Body of pancreas (tissue), 4 donors: Measurements from ENCODE around the gene SYT8. TPM values are rescaled to one million over a fixed set of nuclear protein-coding genes. Genes with fewer than 3 reads are reported as not detected.

Source experiments
- ATAC-seq: fragments of 150-250 bp; one replicate; pipeline ENCODE4 v1.9.1; 2016
- DNase-seq, 4 donors: peaks; one replicate each; pipeline ENCODE4 v3.0.0-alpha.2; 2019
- H3K27ac ChIP-seq, 4 donors: fragments of 200-600 bp; sonication (generic); 1 replicate in 3 of 4; 2 replicates in 1 of 4; pipeline versions ENCODE4 v1.5.1 to v1.6.1; 2016 to 2019; ENCODE audit warnings: mild to moderate bottlenecking in 1 of 4, mixed read lengths in 1 of 4, moderate library complexity in 1 of 4
- H3K27me3 ChIP-seq, 2 donors: fragments of 200-600 bp; sonication (generic); one replicate each; pipeline ENCODE4 v1.6.0; 2016; ENCODE audit warnings: mild to moderate bottlenecking in 1 of 2
- H3K36me3 ChIP-seq, 2 donors: fragments of 200-600 bp; sonication (generic); replicated peaks in 1 of 2; 2 replicates each; pipeline ENCODE4 v1.5.1; 2016; ENCODE audit warnings: low read depth in 2 of 2; ENCODE audit not compliant: insufficient read depth in 1 of 2
- H3K4me1 ChIP-seq: fragments of 200-600 bp; sonication (generic); one replicate; pipeline ENCODE4 v1.6.0; 2016
- H3K4me3 ChIP-seq, 2 donors: fragments of 200-600 bp; sonication (generic); 1 replicate in 1 of 2; 2 replicates in 1 of 2; pipeline ENCODE4 v1.5.1; 2016 to 2019
- H3K9me3 ChIP-seq, 3 donors: fragments of 200-600 bp; sonication (generic); 1 replicate in 2 of 3; 2 replicates in 1 of 3; pipeline ENCODE4 v1.5.1; 2016
- POLR2A ChIP-seq, 3 donors: fragments of 450-650 bp; IDR thresholded peaks; one replicate each; pipeline ENCODE4 v1.6.1; 2016; ENCODE audit warnings: antibody characterized with exemption in 3 of 3, mild to moderate bottlenecking in 2 of 3
- WGBS, 2 donors: methylation state at CpG; one replicate each; pipeline ENCODE4 v1.1.5; 2017; 5-methylcytosine and 5-hydroxymethylcytosine counted together
- intact Hi-C: fragments of 100-400 bp; cut with DNase I; formaldehyde crosslinking; loops from one replicate; pipeline ENCODE4 v1.15.1; 2023
- total RNA-seq, 2 donors: library from RNA; depleted of rRNA; stranded (reverse); fragments of >200 nt; gene quantifications; one replicate each; pipeline ENCODE4 v1.1.0, GENCODE V29; 2016
- TF ChIP-seq, protein P1 (sequence below), 7 experiments: fragments of 450-650 bp in 4 of 7; fragments of 200-600 bp in 3 of 7; sonication (generic) in 3 of 7; IDR thresholded peaks; one replicate each; pipeline ENCODE4 v1.5.1; 2016 to 2019; ENCODE audit warnings: antibody characterized with exemption in 7 of 7

SYT8 gene
- total RNA-seq, 2 donors from 2014 or later = 6.0 to 32.6 TPM

DNA sequence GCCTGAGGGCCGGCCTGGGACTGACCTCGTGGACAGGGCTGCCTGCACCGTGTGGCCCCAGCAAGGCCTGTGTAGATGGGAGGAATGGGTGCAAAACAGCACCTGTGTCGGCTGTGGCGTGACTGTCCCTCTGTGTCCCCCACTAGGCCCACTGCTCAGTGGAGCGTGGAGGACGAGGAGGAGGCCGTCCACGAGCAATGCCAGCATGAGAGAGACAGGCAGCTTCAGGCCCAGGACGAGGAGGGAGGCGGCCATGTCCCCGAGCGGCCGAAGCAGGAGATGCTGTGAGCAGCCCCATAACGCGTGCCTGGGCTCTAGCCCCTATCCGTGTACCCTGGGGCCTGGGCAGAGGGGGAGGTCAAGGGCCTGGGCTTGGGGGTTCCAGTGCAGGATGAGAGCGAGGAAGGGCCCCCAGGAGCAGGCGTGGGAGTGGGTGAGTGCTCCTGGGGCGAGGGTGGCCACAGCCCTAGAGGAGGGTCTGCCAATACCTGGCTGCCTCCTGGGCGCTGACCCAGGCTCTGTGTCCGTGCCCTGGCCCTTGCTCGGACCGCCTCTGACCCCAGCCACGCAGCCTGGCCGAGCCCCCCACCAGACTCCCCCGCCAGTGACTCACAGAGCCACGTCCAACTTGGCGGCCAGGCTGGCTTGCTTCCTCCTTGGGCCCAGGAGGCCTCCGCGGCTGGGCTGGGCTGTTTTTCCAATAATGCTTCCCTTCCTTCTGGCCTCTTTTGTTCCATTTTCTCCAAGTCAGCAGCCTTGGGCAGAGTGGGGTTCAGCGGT is 45.3 kb downstream of the SYT8 start:
- Histone ChIP-seq H3K9me3 (no peaks in the 10 kb centered on the region), H3K4me1 (peaks cover 30% of the 10 kb centered on the region)

DNA sequence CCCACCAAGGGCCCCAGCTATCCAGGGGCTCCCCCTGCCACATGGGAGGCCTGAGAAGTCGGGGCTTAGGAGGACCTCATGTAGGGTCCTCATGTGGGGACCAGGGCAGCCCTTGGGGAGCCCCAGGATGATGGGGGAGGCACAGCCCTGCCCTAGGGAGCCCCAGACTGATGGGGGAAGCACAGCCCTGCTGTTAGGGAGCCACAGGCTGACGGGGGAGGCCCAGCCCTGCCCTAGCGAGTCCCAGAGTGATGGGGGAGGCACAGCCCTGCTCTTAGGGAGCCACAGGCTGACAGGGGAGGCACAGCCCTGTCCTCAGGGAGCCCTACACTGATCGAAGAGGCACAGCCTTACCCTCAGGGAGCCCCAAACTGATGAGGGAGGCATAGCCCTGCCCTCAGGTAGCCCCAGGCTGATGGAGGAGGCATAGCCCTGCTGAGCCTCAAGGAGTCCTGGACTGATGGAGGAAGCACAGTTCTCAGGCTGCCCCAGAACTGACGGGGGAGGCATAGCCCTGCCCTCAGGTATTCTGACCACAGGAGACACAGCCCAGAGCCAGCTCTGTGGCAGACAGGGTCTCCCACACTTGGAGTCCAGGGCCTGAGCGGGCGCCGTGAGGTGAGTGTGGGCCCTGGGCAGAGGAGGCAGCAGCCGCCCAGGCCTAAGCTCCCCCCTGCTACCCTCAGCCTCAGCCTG is 46.1 kb downstream of the SYT8 start:
- no peak for TF ChIP-seq POLR2A (IDR thresholded peaks at IDR 0.05)
- TF ChIP-seq, protein P1, sequence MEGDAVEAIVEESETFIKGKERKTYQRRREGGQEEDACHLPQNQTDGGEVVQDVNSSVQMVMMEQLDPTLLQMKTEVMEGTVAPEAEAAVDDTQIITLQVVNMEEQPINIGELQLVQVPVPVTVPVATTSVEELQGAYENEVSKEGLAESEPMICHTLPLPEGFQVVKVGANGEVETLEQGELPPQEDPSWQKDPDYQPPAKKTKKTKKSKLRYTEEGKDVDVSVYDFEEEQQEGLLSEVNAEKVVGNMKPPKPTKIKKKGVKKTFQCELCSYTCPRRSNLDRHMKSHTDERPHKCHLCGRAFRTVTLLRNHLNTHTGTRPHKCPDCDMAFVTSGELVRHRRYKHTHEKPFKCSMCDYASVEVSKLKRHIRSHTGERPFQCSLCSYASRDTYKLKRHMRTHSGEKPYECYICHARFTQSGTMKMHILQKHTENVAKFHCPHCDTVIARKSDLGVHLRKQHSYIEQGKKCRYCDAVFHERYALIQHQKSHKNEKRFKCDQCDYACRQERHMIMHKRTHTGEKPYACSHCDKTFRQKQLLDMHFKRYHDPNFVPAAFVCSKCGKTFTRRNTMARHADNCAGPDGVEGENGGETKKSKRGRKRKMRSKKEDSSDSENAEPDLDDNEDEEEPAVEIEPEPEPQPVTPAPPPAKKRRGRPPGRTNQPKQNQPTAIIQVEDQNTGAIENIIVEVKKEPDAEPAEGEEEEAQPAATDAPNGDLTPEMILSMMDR (IDR thresholded peaks at IDR 0.05) = no peak
- Histone ChIP-seq H3K9me3 (no peaks in the 10 kb centered on the region), H3K4me3 (no peak overlapping the region), H3K4me1 (peaks cover 29% of the 10 kb centered on the region), H3K27me3 (no peaks in the 10 kb centered on the region), H3K27ac (peak overlapping the region in 2 of 4 donors; percentile 40 to 53), H3K36me3 (no peaks in the 10 kb centered on the region)
- DNase-seq = no peak
- no peak for ATAC-seq
- intact Hi-C loops = loop anchor here (5.0 kb wide), 2 partner anchors 184 to 271 kb away; partner anchors contain the start of gene KRTAP5-6
- 87% methylated on average over 9 of the region's 9 CpGs; no CpG with 5 or more reads in 1 of the 2 donors for WGBS, 2 donors

More for the DNA sequence above, 45.3 kb downstream of the SYT8 start:
- Histone ChIP-seq H3K36me3 (no peaks in the 10 kb centered on the region), H3K27me3 (no peaks in the 10 kb centered on the region), H3K27ac (peak overlapping the region in 2 of 4 donors; percentile 40 to 53), H3K4me3 (no peak overlapping the region)
- DNase-seq (peak in 2 of 4 donors; percentile 31 to 35), ATAC-seq (peak; percentile 27)
- intact Hi-C loops = loop anchor here (5.0 kb wide), 3 partner anchors 53 to 272 kb away; partner anchors contain the start of gene KRTAP5-6
- 78 to 82% methylated on average over 16 to 32 of the region's 32 CpGs for WGBS, 2 donors
- TF ChIP-seq, protein P1 (IDR thresholded peaks at IDR 0.05) = no peak
- no peak for TF ChIP-seq POLR2A (IDR thresholded peaks at IDR 0.05)

DNA sequence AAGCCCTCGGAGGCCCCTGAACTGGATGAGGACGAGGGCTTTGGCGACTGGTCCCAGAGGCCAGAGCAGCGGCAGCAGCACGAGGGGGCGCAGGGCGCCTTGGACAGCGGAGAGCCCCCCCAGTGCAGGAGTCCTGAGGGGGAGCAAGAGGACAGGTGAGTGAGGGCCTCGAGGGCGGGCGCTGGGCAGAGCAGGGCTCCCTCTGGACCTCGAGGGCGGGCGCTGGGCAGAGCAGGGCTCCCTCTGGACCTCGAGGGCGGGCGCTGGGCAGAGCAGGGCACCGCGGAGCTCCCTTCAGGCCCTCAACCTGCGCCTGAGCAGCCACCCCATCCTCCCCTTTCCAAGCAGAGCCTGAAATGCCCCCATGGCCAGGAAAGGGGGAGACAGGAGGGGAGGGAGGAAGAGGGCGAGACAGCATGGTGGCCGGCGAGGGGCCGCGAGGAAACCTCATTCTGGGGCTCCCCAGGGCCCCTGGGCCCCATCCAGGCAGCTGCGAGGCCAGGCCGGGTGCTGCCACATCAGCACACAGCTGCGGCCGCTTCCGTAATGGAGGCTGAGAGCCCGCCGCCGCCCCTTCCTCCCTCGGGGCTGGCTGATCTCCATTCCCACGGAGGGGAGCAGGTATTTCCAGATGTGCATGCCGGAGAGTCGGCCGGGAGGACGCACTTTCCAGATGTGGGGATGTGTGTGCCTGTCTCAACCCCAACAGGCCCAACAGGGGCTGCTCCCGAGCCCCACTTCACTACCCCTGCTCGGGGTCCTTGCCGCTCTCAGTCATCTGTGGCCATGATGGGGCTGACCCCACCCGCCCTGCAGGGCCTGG is 46.9 kb downstream of the SYT8 start:
- Histone ChIP-seq H3K9me3 (no peaks in the 10 kb centered on the region), H3K4me1 (peaks cover 21% of the 10 kb centered on the region), H3K4me3 (no peak overlapping the region), H3K27me3 (no peaks in the 10 kb centered on the region), H3K27ac (peak overlapping the region in 1 of 4 donors; percentile 40), H3K36me3 (no peaks in the 10 kb centered on the region)
- intact Hi-C loops = loop anchor here (5.0 kb wide), 2 partner anchors 184 to 271 kb away; partner anchors contain the start of gene KRTAP5-6
- no peak for TF ChIP-seq POLR2A (IDR thresholded peaks at IDR 0.05)
- TF ChIP-seq, protein P1 (IDR thresholded peaks at IDR 0.05) = no peak
- ATAC-seq (no peak), DNase-seq (peak in 2 of 4 donors; percentile 5 to 9)
- WGBS, 2 donors = 61 to 66% methylated on average over 15 to 35 of the region's 43 CpGs

DNA sequence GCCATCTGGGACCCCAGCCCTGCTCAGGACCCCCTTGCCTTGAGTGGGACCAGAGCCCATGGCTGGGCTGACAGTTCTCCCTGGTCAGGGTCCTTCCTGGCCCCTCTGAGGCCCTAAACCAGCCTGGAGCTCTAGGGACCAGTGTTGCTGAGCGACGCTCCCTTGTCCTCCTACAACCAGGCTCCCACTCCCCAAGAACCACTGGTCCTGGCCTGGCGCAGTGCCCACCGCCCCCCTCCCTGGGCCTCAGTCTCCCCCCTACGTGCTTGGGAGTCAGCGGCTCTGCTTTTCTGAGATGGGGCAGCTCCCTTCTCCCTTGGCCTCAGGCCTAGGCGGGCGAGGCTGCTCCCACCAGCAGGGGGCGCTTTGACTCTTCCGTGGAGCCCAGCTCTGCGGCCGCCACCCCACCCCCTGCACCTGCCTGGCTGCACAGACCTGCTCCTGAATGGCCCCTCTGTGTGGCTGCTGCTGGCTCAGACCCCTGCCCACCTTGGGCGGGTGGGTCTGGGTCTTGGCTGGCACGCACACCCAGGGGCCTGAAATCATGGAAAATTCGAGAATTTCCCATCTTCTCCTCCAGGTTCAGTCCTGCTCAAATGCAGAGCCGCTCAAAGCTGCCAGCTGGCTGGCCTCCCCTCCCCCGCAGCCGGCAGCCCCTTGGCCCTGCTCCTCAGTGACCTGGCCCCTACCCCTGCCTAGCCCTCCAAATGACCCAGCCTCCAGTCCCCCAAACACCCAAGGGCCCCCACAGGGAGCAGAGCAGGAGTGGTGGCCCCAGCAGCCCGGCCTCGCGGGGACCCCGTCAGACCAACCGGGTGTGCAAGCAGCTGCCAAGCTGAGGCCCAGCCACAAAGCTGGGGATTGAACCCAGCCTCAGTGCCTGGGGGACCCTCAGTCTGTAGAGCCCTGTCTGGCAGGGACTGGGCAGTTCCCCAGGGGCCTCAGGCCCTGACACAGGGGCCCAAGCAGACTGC is 47.8 kb downstream of the SYT8 start:
- no peak overlapping the region for H3K4me3 ChIP-seq
- WGBS, 2 donors = 28 to 37% methylated on average over 7 to 22 of the region's 23 CpGs
- H3K36me3 ChIP-seq = no peaks in the 10 kb centered on the region
- H3K27me3 ChIP-seq = no peaks in the 10 kb centered on the region
- H3K4me1 ChIP-seq = peaks cover 14% of the 10 kb centered on the region
- ATAC-seq (peak; percentile 88), DNase-seq (peak; percentile 83 to 88 (median 84))
- TF ChIP-seq, protein P1 (IDR thresholded peaks at IDR 0.05) = peak; percentile 84 to 95 (median 87)
- TF ChIP-seq POLR2A (IDR thresholded peaks at IDR 0.05) = no peak
- intact Hi-C loops = loop anchor here (5.0 kb wide), 2 partner anchors 185 to 270 kb away; partner anchors contain the start of gene KRTAP5-6
- peak overlapping the region in 1 of 4 donors; percentile 3 for H3K27ac ChIP-seq
- no peaks in the 10 kb centered on the region for H3K9me3 ChIP-seq
